PFSK-1 (cell line): ENCODE measurements around the gene ONECUT2.

ENCODE experiments used
- REST ChIP-seq, 2 experiments: IDR thresholded peaks; 2 replicates each; pipeline versions ENCODE4 v1.6.1 to v1.8.0; 2011 to 2012; ENCODE audit warnings: low read depth in 2 of 2, low read length in 2 of 2, control low read depth in 1 of 2, inconsistent platforms in 1 of 2, mild to moderate bottlenecking in 1 of 2, moderate library complexity in 1 of 2; ENCODE audit not compliant: insufficient read depth in 1 of 2
- SIN3A ChIP-seq: IDR thresholded peaks from 2 replicates; pipeline ENCODE4 v1.6.1; 2012; ENCODE audit warnings: mild to moderate bottlenecking, low read length, moderate library complexity, borderline replicate concordance; ENCODE audit not compliant: insufficient read depth
- TAF1 ChIP-seq: IDR thresholded peaks from 2 replicates; pipeline ENCODE4 v1.6.1; 2012; ENCODE audit warnings: low read length, control low read depth, borderline replicate concordance; ENCODE audit not compliant: insufficient read depth

DNA sequence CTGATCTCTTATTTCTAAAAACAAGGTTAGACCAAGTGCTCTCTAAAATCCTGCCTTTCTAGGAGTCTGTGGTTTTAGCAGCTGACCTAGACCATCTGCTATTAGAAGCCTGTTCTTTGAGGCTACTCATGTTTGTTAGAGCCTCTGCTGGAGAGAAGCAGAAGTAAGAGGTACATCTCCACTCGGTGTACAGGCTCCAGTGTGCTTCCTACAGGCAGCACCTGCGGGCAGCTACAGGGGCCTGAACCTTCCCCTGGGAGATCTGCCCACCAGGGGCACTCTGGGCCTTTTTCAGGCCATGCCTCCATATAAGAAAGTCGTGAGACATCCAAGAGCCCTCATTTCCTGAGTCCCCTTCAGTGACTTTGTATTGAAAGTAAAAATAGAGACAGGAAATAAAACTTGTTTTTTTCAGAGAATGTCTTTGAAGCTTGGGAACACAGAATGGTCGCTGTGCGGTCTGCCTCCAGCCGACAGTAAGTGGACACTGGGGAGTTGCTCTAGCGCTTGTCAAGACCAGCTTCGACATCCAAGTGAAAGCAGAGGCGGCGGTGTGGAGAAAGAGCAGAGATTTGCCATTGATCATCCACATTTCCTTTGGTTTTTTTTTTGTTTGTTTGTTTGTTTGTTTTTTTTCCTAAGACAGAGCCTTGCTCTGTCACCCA lies 31.7 kb downstream of the ONECUT2 start:
- TF ChIP-seq REST (IDR thresholded peaks at IDR 0.05; ENCODE audit: insufficient read depth in 1 of 2, low read depth in 2 of 2, low read length in 2 of 2) (no peak), SIN3A (no peak), TAF1 (no peak)
